Stimulated activated CD4-positive, alpha-beta T cell treated with anti-CD3 and anti-CD28 coated beads, Interleukin-12 subunit alpha, Interleukin-12 subunit beta, amount 100 ng/mL, for 24 hours (primary cell): ENCODE results near the gene ROBO1.
"Not testable (repeated sequence)": the region's sequence is repeated elsewhere in the genome, so short reads cannot be mapped to it uniquely, and the experiment has no call there.

Source experiments
- DNase-seq, 2 experiments: peaks; one replicate each; pipeline ENCODE4 v3.0.0-alpha.2; 2020; ENCODE audit warnings: low read depth in 2 of 2

The ROBO1 gene

GRCh38 chr3:79245284-79246138, 522.3 kb downstream of the ROBO1 start:
- DNase-seq, result no peak

- DNase-seq, result no peak
Observed at GRCh38 chr3:79236496-79236895, 531.3 kb downstream of the ROBO1 start.

- no peak for DNase-seq
Observed at GRCh38 chr3:79233431-79234060, 534.3 kb downstream of the ROBO1 start.

GRCh38 chr3:79230266-79230665, 537.5 kb downstream of the ROBO1 start:
- DNase-seq, result no peak

GRCh38 chr3:79217096-79217495, 550.7 kb downstream of the ROBO1 start:
- no peak for DNase-seq

- no peak for DNase-seq
Observed at GRCh38 chr3:79215286-79215685, 552.5 kb downstream of the ROBO1 start.

- DNase-seq, result no peak
Observed at GRCh38 chr3:79211586-79212359, 556.0 kb downstream of the ROBO1 start.

GRCh38 chr3:79204351-79204750, 563.4 kb downstream of the ROBO1 start:
- no peak for DNase-seq

- DNase-seq, result no peak
Observed at GRCh38 chr3:79203144-79203519, 564.7 kb downstream of the ROBO1 start.

- no peak for DNase-seq
Observed at GRCh38 chr3:79202471-79203143, 565.2 kb downstream of the ROBO1 start.

GRCh38 chr3:79200456-79200855, 567.3 kb downstream of the ROBO1 start:
- no peak for DNase-seq

- no peak for DNase-seq
Observed at GRCh38 chr3:79199966-79200365, 567.8 kb downstream of the ROBO1 start.

- no peak for DNase-seq
Observed at GRCh38 chr3:79187426-79187825, 580.4 kb downstream of the ROBO1 start.

GRCh38 chr3:79184251-79184650, 583.5 kb downstream of the ROBO1 start:
- no peak for DNase-seq

- no peak for DNase-seq
Observed at GRCh38 chr3:79183496-79183895, 584.3 kb downstream of the ROBO1 start.

GRCh38 chr3:79178471-79179180, 589.2 kb downstream of the ROBO1 start:
- no peak for DNase-seq

- no peak for DNase-seq
Observed at GRCh38 chr3:79175870-79176269, 591.9 kb downstream of the ROBO1 start.

- DNase-seq, result not testable (repeated sequence)
Observed at GRCh38 chr3:79173259-79173658, 594.5 kb downstream of the ROBO1 start.

- DNase-seq, result no peak
Observed at GRCh38 chr3:79172241-79172640, 595.6 kb downstream of the ROBO1 start.

GRCh38 chr3:79170021-79170420, 597.8 kb downstream of the ROBO1 start:
- DNase-seq, result no peak

- no peak for DNase-seq
Observed at GRCh38 chr3:79167651-79168416, 600.0 kb downstream of the ROBO1 start.
